Breast epithelium (tissue), 3 donors: ENCODE data around the gene IRS1.

Experiments
- CTCF ChIP-seq, 3 donors: fragments of 450-650 bp; IDR thresholded peaks; one replicate each; pipeline ENCODE4 v1.5.1; 2016 to 2017; ENCODE audit warnings: antibody characterized with exemption in 3 of 3, mild to moderate bottlenecking in 3 of 3, moderate library complexity in 3 of 3
- POLR2A ChIP-seq: fragments of 450-650 bp; IDR thresholded peaks from one replicate; pipeline ENCODE4 v1.6.1; 2016; ENCODE audit warnings: antibody characterized with exemption, mild to moderate bottlenecking, moderate library complexity

DNA sequence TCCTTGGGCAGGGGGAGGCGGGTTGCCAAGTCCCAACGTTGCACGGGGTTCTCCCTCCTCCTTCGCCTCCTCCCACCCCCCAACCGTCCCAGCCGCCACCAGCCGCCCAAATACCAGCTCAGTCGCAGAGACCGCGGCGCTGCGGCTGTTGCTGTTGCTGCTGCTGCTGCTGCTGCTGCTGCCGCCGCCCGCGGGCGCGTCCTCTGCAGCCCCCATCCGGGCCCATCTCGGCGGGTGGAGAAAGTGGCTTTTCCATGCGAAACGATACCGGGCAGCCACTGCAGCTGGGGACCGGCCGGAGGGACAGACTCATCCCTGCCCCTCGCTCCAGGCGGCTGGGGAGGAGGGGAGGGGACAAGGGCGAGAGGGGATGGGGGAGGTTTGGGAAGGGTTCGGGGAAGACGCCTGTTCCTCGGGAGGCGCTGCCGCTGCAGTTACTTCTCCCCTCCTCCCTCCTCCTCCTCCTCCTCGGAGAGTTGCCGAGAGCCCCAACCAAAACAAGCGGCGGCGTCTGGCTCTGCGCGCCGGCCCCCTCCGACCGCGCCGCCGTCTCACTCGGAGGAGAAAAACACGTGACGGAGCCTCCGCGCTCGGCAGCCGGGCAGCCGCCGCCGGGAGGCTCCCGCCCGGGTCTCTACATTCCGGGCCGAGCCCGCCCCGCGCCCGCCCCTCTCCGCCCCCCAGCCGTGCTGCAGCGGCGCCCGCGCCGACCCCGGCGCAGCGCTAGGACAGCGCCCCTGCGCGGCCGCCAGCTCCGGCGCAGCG, at the start of gene IRS1:
- TF ChIP-seq CTCF (IDR thresholded peaks at IDR 0.05) (peak in 1 of 3 donors; percentile 31), POLR2A (no peak)
